ENCODE results near the gene KCNJ4. TPM values are rescaled to one million over a fixed set of nuclear protein-coding genes. Genes with fewer than 3 reads are reported as not detected.

Gene KCNJ4
- total RNA-seq, 1 donor from 2014 or later: not detected

DNA sequence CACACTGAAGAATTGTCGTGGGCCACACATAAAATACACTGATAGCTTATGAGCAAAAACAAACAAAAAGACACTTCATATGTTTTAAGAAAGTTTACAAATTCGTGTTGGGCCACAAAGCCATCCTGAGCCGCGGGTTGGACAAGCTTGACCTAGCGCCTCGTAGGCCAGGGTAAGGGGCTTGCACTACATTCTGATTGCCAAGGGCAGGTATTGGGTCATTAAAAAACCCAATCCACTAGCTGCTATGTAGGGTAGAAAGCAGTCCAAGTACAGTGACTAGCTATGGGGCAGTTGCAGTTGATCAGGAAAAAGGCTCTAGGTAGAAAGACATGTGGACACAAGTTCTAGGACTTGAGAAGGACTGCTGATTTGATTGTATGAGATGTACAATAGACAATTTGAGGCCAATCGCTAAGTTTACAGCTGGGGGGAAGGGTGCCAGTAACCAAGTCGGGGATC lies 26.9 kb upstream of the KCNJ4 start:
- Histone ChIP-seq H3K36me3 (peaks cover 44 to 72% of the 10 kb centered on the region in 2 donors), H3K9me3 (no peaks in the 10 kb centered on the region), H3K4me3 (no peak overlapping the region), H3K27me3 (no peaks in the 10 kb centered on the region), H3K27ac (no peak overlapping the region), H3K4me1 (no peaks in the 10 kb centered on the region)
- intact Hi-C loops (cut with DNase I): no loop called here
- no peak for DNase-seq (ENCODE audit: low spot score in 2 of 2)
- TF ChIP-seq, protein P1, sequence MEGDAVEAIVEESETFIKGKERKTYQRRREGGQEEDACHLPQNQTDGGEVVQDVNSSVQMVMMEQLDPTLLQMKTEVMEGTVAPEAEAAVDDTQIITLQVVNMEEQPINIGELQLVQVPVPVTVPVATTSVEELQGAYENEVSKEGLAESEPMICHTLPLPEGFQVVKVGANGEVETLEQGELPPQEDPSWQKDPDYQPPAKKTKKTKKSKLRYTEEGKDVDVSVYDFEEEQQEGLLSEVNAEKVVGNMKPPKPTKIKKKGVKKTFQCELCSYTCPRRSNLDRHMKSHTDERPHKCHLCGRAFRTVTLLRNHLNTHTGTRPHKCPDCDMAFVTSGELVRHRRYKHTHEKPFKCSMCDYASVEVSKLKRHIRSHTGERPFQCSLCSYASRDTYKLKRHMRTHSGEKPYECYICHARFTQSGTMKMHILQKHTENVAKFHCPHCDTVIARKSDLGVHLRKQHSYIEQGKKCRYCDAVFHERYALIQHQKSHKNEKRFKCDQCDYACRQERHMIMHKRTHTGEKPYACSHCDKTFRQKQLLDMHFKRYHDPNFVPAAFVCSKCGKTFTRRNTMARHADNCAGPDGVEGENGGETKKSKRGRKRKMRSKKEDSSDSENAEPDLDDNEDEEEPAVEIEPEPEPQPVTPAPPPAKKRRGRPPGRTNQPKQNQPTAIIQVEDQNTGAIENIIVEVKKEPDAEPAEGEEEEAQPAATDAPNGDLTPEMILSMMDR (IDR thresholded peaks at IDR 0.05): no peak

DNA sequence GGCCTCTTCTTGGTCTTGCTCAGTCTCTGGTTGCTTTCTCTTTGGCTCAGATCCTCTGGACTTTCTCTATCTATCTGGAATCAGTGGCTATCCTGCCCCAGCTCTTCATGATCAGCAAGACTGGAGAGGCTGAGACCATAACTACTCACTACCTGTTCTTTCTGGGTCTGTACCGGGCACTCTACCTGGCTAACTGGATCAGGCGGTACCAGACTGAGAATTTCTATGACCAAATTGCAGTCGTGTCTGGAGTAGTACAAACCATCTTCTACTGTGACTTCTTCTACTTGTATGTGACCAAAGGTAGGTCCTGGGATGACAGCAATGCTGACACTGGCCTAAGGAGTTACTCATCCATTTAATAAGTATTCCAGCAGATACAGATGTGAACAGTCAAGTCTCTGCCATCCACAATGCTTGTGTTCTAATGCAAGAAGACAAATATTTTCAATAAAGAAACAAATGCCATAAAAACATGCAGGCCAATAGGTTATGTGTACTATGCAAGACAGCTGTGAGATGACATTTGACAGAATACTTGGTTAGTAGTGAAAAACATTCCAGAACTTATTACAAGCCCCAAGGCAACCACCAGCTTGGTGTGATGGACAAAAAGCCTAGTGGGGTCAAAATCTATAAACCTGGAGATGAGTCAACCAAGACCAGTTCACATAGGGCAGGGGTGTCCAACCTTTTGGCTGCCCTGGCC lies 26.3 kb upstream of the KCNJ4 start:
- TF ChIP-seq, protein P1 (IDR thresholded peaks at IDR 0.05): no peak
- intact Hi-C loops (cut with DNase I): no loop called here
- Histone ChIP-seq H3K27ac (no peak overlapping the region), H3K27me3 (no peaks in the 10 kb centered on the region), H3K4me3 (no peak overlapping the region), H3K36me3 (peaks cover 38 to 66% of the 10 kb centered on the region in 2 donors), H3K9me3 (no peaks in the 10 kb centered on the region), H3K4me1 (no peaks in the 10 kb centered on the region)
- no peak for DNase-seq (ENCODE audit: low spot score in 2 of 2)

DNA sequence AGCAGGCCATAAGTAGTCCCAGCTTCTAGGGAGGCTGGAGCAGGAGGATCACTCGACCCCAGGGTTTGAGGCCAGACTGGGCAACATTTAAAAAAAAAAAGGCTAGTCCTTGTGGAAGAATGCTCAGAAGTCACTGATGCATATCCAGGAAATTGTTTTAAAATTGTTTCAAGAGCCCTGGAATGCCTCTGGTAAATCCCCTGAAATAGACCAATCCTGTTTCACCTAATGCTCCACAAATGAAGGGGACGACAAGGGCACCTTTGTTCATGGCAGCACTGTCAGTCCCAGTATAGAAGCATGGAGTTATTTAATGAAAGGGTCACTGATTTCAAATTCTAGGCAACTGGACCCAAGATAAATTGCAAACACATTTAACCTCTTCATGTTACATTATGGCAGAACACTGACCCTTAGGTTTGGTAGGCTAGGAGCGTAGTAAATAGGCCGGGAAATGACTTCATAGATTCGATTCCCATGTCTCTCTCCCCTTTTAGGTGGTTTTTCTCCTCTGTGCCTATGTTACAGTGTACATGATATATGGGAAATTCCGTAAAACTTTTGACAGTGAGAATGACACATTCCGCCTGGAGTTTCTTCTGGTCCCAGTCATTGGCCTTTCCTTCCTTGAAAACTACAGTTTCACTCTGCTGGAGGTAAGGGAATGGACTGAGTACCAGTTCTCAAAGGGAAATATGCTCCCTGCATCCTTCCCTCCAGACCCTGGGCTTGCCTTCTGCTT lies 24.3 kb upstream of the KCNJ4 start:
- intact Hi-C loops (cut with DNase I): no loop called here
- Histone ChIP-seq H3K36me3 (peaks cover 17 to 46% of the 10 kb centered on the region in 2 donors), H3K4me3 (no peak overlapping the region), H3K27me3 (no peaks in the 10 kb centered on the region), H3K9me3 (no peaks in the 10 kb centered on the region), H3K27ac (no peak overlapping the region), H3K4me1 (no peaks in the 10 kb centered on the region)
- TF ChIP-seq, protein P1 (IDR thresholded peaks at IDR 0.05): no peak
- DNase-seq (ENCODE audit: low spot score in 2 of 2): no peak

DNA sequence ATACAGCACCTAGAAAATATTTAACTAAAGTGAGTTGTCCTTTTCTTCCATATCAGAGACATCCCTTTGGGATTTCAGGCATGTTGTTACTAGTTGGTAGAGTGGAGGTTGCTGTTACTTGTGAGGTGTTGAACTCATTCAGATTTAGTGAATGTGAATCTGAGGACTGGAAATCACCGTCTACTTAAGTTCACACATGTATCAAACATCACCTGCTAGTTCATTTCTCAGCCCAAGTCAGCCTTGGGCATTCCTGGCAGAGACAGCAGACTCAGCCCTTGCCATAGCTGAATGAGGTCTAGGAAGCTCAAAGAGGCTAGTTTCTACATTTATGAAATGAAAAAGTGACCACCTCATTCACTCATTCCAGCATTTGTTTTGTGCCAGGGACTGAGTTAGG lies 22.6 kb upstream of the KCNJ4 start:
- Histone ChIP-seq H3K27ac (no peak overlapping the region), H3K4me3 (no peak overlapping the region), H3K36me3 (peaks cover under 1 to 29% of the 10 kb centered on the region in 2 donors), H3K27me3 (no peaks in the 10 kb centered on the region), H3K9me3 (no peaks in the 10 kb centered on the region), H3K4me1 (no peaks in the 10 kb centered on the region)
- intact Hi-C loops (cut with DNase I): no loop called here
- DNase-seq (ENCODE audit: low spot score in 2 of 2): peak in 1 of 2 donors; percentile 51
- TF ChIP-seq, protein P1 (IDR thresholded peaks at IDR 0.05): no peak

DNA sequence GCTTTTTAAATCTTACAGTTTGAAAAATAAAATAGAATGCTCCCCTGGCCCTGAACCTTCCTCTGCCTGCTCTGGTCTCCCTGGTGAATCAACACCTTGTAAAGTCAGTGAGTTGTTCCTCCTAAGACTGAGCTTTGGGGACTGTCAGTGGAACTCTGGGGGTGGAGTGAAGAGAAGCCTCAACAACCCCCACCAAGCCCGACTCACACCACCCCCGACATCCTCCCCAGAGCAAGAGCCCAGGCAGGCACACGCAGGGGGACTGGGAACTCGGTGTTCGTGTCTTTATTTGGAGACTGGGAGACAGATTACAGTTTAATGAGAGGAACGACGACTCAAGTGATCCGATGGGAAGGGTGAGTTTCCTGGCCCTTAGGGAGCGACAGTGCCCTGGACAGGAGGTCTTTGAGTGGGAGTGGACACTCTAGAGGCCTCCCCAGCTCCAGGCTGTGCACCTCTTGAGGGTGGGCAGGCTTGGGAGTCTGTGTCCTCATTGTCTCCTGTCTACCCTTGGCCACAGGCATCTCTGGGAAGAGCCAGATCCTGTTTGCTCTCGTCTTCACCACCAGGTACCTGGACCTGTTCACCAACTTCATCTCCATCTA lies 19.1 kb upstream of the KCNJ4 start:
- Histone ChIP-seq H3K27ac (no peak overlapping the region), H3K4me1 (no peaks in the 10 kb centered on the region), H3K9me3 (no peaks in the 10 kb centered on the region), H3K4me3 (no peak overlapping the region), H3K36me3 (no peaks in the 10 kb centered on the region), H3K27me3 (no peaks in the 10 kb centered on the region)
- intact Hi-C loops (cut with DNase I): no loop called here
- DNase-seq (ENCODE audit: low spot score in 2 of 2): peak in 1 of 2 donors; percentile 41
- TF ChIP-seq, protein P1 (IDR thresholded peaks at IDR 0.05): no peak
